Ramos (cell line): Measurements from ENCODE around the gene P3H4.

Source experiments
- in situ Hi-C: fragments of 300-500 bp; cut with MboI; formaldehyde crosslinking; loops from one replicate; pipeline ENCODE4 v1.14.3; 2022; ENCODE audit warnings: low sequenced_read_pairs; ENCODE audit not compliant: unreplicated experiment

Gene P3H4

GRCh38 chr17:41822216-41823140 is 10.7 kb upstream of the P3H4 start:
- in situ Hi-C loops: no loop called here

- in situ Hi-C loops: no loop called here
Observed at GRCh38 chr17:41821776-41822175, 10.0 kb upstream of the P3H4 start.

DNA sequence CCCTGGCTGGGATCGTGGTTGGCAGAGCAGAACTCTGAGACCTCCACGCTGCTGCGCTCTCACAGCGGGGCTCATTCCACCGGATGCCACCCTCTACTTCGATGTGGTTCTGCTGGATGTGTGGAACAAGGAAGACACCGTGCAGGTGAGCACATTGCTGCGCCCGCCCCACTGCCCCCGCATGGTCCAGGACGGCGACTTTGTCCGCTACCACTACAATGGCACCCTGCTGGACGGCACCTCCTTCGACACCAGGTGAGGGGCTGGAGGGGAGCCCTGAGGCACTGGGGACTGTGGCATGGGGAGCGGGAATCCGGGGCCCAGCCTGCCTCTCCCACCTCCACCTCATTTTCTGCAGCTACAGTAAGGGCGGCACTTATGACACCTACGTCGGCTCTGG is 6.3 kb upstream of the P3H4 start:
- in situ Hi-C loops: no loop called here

GRCh38 chr17:41816637-41817320 is 5.0 kb upstream of the P3H4 start:
- in situ Hi-C loops: no loop called here

GRCh38 chr17:41814195-41814594 is 2.4 kb upstream of the P3H4 start:
- in situ Hi-C loops: no loop called here

- in situ Hi-C loops: no loop called here
Observed at GRCh38 chr17:41813699-41814124, 2.0 kb upstream of the P3H4 start.

GRCh38 chr17:41813152-41813680 is 1.5 kb upstream of the P3H4 start:
- in situ Hi-C loops: no loop called here

DNA sequence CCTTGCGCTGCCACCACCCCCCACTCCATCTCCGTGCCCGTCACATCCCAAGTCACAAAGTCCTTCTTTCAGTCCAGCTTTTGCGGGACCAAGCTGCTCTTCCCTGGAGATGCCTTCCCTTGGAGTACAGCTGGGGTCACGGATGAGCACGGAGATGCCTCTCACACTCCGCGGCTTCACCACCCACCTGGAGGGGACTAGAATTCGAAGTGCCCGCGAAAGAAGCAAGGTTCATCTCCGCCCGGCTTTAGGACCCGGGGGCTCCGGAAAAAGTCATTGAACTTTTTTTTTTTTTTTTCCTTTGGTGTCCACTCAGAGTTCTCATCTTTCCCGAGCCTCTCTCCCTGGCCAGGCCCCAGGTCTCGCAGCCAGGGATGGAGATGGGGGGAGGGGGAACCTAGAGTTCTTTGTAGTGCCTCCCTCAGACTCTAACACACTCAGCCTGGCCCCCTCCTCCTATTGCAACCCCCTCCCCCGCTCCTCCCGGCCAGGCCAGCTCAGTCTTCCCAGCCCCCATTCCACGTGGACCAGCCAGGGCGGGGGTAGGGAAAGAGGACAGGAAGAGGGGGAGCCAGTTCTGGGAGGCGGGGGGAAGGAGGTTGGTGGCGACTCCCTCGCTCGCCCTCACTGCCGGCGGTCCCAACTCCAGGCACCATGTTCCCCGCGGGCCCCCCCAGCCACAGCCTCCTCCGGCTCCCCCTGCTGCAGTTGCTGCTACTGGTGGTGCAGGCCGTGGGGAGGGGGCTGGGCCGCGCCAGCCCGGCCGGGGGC is 817 bp upstream of the P3H4 start, which contains the start of gene FKBP10:
Gene FKBP10, plus strand, starts transcription at position 624 of the 771 bp plus-strand sequence. Its CDS starts 31 bp downstream, at position 655.
- in situ Hi-C loops: no loop called here

DNA sequence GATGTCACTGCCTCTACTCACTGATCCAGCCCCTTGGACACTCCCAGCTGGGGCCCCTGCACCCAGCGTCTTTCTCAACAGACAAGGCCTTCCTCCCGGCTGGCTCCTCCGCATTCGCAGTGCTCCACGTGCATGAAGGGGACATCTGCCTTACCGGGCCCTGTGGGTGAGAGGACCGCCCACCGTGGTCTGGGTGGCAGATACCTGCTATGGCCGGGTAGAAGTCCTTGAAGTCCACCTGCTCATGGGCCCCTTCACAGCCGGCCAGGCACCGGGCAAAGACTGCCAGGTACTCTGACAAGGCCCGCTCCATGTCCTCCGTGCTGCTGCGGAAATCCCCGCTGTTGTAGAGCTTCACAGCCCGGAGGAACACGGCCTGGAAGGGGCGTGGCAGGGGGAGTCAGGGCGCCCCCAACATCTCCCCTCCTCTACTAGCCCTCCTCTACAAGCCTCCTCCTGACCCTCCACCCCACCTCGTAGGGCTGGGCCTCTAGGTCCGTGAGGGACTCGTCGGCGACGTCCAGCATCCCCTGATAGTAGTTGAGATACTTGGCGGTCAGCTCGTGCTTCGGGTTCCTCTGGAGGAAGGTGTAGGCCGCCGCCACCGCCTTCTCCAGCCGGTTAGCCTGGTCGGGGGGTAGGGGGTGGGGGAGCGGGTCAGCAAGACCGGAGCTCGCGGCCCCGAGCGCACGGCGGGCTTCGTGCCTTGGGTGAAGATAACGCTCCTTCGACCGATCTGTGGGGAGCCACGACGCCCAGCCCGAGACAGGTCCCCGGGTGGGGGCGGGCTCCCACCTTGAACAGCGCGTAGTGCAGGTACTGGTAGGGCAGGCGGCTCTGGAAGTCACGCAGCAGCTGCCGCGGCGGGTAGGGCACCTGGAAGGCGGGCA is 845 bp downstream of the P3H4 start:
- in situ Hi-C loops: no loop called here

DNA sequence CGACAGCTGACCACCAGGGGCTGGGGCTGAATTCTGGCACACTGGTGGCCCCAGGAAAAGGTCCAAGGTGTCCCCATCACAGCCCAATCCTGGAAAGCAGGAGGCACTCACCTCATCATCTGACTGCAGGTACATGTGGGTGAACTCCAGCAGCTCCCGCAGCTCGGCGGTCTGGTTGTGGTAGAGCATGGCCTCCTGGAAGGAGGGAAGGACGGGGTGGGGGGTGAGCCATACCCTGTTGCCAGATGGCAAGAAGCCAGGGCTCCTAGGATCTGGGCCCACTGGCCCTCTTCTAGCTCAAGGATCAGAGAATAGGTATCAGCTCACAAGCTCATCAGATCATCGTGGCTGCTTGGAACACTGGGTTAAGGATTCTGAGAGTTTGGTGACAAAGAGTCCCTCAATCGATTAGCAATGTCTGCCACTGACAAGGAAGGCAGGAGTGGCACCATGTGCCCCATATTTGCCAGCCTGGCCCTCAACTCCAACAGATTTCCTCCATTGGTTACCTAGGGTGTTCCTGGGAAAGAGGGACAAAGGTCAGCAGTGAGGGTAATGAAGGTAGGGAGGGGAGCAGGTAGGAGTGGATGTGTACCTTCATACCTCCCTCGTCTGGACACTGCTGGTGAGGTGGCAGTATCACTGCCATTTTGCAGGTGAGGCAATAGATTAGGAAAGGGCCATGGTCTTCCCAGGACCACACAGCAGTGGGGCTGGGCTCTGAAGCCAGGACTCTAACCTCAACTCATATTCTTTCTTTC is 4.9 kb downstream of the P3H4 start:
- in situ Hi-C loops: no loop called here

GRCh38 chr17:41803049-41804020 is 8.4 kb downstream of the P3H4 start:
- in situ Hi-C loops: loop anchor here (5.0 kb wide), 1 partner anchor 61 kb away; no protein-coding TSS in a partner anchor

- in situ Hi-C loops: loop anchor here (5.0 kb wide), 1 partner anchor 59 kb away; no protein-coding TSS in a partner anchor
Observed at GRCh38 chr17:41801374-41802271, 10.1 kb downstream of the P3H4 start.

GRCh38 chr17:41800601-41801373 is 11.0 kb downstream of the P3H4 start:
- in situ Hi-C loops: loop anchor here (5.0 kb wide), 1 partner anchor 58 kb away; no protein-coding TSS in a partner anchor

DNA sequence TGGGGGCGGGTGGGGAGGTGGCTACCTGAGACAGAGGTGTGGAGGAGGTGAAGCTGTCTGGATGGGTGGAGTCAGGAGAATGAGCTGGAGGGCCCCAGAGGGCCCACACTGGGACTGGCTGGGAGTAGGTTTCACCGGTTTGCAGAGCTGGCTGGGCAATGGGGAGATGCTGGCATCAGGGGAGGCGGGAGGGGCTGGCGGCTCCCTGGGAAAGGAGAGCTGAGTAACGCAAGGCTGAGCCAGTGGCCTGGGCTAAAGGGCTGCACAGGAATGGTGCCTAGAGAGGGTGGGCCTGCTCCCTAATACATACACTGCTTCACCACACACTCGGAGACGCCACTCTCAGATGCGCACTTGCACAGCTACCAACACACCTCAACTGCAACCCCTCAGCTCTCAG is 12.4 kb downstream of the P3H4 start:
- in situ Hi-C loops: no loop called here

- in situ Hi-C loops: no loop called here
Observed at GRCh38 chr17:41797377-41797776, 14.4 kb downstream of the P3H4 start.
